HG02840 (cell line): ENCODE results near the gene SIRPB2.
"Not testable (repeated sequence)": the region's sequence is repeated elsewhere in the genome, so short reads cannot be mapped to it uniquely, and the experiment has no call there.

ENCODE experiments used
- ATAC-seq: cut with Tn5 transposase; IDR thresholded peaks from one replicate; pipeline ENCODE4 v1.9.1; 2021; ENCODE audit warnings: mild to moderate bottlenecking, moderate library complexity, moderate number of reproducible peaks; ENCODE audit not compliant: unreplicated experiment, low FRiP score

Gene SIRPB2

GRCh38 chr20:1500496-1500895, 9.3 kb upstream of the SIRPB2 start:
- ATAC-seq = no peak

DNA sequence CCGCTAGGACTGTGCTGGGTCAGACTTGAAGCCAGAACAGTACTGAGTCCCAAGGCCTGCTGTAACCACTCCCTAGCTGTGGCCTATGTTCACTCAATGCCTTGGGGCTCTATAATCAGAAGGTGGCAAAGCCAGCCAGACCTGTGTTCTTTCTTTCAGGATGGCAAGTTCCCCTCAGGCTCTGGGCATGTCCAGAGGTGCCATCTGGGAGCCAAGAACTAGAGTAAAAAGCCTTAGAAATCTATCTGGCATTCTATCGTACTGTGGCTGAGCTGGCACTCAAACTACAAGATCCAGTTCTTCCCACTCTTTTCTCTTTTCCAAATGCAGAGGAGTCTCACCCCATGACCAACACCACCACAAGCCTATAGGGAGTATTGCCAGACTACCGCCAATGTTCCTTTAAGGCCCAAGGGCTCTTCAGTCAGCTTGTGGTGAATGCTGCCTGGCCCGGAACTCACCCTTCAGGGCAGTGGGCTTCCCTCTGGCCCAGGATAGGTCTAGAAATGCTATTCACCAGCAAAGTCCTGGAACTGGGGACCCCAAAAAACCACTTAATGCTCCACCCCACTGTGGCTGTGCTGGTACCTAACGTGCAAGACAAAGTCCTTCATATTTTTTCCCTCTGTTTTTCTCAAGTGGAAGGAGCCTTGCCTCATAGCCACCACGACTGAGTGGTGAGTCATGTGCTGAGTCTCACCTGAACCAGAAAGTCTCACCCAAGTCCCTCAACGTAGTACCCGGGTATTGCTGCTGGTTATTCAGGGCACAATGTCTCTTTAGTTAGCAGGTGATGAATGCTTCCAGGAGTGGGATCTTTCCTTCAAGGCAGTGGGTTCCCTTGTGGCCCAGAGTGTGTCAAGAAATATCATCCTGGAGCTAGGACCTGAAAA, 8.6 kb upstream of the SIRPB2 start:
- no peak for ATAC-seq

GRCh38 chr20:1497371-1497770, 6.2 kb upstream of the SIRPB2 start:
- ATAC-seq = not testable (repeated sequence)

- no peak for ATAC-seq
These were observed 5.7 kb upstream of the SIRPB2 start for GRCh38 chr20:1496930-1497329.

DNA sequence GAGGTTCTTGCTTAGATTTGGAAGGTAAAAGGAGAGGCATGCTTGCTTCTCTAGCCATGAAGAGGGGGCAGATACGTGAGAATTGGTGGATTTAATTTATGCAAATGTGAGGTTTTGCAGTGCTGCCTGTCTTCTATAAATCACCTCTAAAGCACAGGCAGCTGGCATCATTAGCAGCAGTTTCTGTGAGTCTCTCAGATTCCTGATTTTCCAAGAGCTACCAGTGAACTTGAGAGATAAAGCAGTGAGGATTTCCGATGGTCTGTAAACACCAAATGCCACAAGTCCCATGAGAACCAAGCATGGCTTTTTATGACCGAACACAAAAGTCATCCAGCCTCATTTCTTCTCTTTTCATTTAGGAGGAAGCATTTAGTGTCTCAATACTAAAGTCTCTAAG, 3.2 kb upstream of the SIRPB2 start:
- no peak for ATAC-seq

DNA sequence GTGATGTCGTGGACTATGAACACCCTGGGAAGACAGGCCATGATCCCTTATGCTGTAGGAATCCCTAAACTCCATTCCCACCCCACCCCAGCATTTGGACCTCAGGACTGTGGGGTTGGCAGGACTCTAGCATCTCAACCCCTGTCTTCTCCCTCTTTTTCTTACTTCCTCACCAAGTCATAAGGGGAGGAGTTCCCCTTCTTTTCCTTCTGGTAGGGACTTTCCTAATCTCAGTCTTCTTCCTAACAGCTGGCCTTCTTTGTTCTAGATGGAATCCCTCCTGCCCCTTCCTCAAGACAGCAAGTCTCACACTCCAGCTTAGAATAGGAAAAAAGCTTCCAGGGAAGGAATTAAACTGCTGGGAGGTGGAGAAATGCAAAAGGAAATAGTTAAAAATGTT, 2.3 kb upstream of the SIRPB2 start:
- ATAC-seq = no peak

GRCh38 chr20:1491860-1492642, 831 bp upstream of the SIRPB2 start:
- ATAC-seq = no peak

DNA sequence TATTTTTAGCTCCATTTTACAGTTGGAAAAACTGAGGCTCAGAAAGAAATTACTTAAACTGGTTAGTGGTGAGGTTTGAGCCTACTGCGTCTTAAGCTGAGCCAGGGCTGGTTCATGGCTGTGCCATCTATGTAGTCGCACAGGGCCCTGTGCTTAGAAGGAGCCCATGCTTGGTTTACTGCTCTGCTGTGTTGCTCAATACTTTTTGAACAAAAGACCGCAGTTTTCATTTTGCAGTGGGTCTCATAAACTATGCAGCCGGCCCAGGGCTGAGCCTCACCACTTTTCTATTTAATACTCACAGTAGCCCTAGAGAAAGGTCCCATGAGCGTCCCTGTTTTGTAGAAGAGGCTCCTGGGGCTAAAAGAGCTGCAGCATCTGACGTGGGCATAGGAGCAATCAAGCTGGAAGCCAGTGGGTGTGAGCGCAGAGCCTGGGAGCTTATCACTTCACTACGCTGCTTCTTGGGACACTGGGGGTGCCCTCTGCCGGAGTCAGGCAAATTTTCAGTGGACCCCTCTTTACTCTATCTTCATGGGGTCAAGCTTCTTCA, 501 bp downstream of the SIRPB2 start:
- no peak for ATAC-seq

- no peak for ATAC-seq
These were observed 1.3 kb downstream of the SIRPB2 start for GRCh38 chr20:1489764-1490436.

DNA sequence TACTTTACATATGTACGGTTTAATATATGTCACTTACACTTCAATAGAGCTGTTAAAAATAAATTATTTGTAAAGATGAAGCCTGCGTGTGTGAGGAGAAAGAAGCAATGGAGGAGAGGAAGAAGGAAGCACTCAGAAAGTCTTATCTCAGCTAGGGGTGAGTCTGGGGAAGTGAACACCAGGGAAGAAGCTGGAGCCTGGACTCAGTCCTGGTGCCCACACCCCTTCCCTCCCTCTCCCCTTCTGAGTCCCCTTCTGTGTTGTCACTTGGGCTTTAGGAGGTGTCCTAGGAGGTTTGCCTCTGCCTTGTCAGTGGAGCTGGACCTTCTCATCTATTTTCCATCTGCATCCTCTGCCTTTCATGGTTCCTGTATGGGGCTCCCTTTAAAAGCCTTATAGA, 1.9 kb downstream of the SIRPB2 start:
- ATAC-seq = no peak

GRCh38 chr20:1486566-1486965, 4.7 kb downstream of the SIRPB2 start:
- no peak for ATAC-seq

DNA sequence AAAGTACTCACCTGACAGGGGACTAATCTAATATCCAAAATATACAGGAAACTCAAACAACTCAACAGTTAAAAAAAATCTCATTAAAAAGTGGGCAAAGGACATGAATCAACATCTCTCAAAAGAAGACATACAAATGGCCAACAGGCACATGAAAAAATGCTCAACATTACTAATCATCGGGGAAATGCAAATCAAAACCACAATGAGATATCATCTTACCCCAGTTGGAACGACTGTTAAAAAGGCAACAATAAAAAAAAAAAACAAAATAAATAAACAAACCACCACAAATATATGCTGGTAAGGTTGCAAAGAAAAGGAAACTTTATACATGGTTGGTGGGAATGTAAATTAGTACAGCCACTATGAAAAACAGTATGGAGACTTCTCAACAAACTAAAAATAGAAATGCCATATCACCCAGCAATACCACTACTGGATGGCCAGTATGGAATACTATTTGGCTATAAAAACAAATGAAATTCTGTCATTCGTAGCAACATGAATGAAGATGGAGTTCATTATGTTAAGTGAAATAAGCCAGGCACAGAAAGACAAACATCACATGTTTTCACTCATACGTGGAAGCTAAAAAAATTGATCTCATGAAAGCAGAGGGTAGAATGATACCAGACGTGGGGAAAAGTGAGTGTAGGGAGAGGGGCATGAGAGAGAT, 6.6 kb downstream of the SIRPB2 start:
- ATAC-seq = no peak

DNA sequence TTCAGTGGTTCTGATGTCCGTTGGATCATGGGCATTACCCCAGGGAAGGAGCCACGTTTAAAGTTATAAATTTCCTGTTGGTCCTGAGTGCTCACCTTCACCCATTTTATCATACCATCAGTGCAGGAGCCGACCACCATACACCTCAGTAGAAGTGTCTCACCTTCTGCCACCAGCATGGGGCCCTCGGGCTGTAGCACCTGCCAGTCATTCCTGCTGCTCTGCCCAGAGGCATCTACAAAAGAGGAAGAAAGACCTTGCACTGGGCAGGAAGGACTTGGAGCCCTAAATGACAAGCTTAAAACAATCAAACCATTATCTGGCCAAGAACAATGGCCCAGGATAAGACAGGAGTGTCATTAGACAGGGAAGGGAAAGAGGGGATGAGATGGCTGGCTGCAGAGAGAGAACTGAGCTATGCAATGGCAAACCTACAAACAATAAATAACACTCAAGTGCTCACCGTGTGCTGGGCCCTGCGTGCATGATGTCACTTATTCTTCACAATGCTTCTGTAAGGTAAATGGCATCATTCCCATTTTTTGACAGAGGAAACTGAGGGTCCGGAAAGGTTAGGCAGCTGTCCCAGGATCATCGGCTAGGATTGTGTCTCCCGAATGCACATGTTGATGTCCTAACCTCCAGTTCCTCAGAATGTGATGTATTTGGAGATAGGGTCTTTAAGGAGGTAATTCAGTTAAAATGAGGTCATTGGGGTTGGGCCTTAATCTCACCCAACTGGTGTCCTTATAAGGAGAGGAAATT, 11.2 kb downstream of the SIRPB2 start:
- no peak for ATAC-seq

DNA sequence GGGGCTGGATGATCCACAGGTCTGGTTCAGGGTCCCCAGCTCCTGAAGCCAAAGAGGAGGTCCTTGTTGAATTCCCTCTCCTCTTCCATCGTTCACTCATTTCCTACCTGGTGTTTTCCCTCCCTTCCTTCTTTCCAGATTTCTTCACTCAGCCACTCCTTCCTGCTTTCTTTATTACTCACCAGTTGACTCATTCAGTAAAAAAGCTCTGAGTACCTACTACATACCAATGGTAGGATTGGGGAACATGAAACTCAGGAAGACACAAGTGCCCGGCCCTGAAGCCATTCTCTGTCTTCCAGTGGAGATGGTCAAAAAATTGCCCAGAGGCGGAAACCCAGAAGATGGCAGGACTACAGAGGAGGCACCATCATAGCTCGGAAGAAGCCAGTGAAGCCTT, 12.7 kb downstream of the SIRPB2 start:
- ATAC-seq = no peak

GRCh38 chr20:1477896-1478490, 13.2 kb downstream of the SIRPB2 start:
- ATAC-seq = no peak

DNA sequence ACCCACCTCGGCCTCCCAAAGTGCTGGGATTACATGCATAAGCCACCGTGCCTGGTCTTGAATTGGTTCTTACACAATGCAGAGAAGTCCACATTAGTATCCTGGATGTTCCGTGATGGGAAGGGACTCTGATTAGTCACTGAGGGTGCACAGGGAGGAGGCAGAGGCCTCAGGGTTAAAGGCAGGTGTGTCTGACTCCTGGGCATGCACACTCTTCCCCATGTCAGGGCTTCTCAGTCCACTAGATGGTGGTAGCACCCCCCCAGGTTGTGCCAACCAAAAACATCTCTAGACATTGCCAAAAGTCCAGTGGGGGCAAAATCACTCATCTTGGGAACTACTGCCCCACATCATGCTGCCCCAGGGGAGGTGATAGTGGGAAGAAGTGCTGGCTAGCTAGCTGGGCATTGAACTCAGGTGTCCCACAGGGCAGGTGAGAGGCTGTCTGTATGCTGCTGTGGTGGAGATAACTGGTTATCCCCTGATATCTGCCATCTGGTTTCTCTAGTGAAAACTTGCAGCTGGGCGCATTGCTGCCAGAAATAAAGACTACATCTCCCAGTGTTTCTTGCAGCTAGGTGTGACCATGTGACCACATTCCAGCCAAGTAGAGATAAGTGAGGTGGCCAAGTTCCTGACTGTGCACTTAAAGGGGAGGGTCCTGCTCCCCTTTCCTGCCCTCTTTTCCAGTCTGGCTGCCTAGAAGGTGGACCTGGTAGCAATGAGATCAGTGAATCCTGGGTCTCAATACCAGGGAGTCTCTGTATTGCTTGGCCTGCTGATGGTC, 16.2 kb downstream of the SIRPB2 start:
- ATAC-seq = no peak

GRCh38 chr20:1474325-1474724, 16.9 kb downstream of the SIRPB2 start:
- no peak for ATAC-seq
